CD14-positive monocyte (primary cell): ENCODE data around the gene ST8SIA6. TPM values are rescaled to one million over a fixed set of nuclear protein-coding genes. Genes with fewer than 3 reads are reported as not detected.
A peak's percentile ranks its signal among the peaks of the same experiment; 100 is the strongest.

Experiments used
- DNase-seq, 3 donors: peaks; one replicate each; pipeline ENCODE4 v3.0.0-alpha.2; 2011 to 2022
- H2AFZ ChIP-seq: 2 replicates; pipeline ENCODE4 v1.6.0; 2012; ENCODE audit warnings: mild to moderate bottlenecking, low read depth, low read length, inconsistent platforms; ENCODE audit not compliant: insufficient read depth, poor library complexity, severe bottlenecking
- H3K27ac ChIP-seq, 2 donors: 1 replicate in 1 of 2; 2 replicates in 1 of 2; pipeline ENCODE4 v1.5.1; 2012 to 2013; ENCODE audit warnings: low read length in 2 of 2, control low read depth in 1 of 2, inconsistent platforms in 1 of 2, low read depth in 1 of 2, mild to moderate bottlenecking in 1 of 2
- H3K27me3 ChIP-seq, 2 donors: one replicate each; pipeline versions ENCODE4 v1.6.0 to v1.6.1; 2011 to 2013; ENCODE audit warnings: low read length in 2 of 2; ENCODE audit not compliant: control insufficient read depth in 2 of 2, insufficient read depth in 2 of 2
- H3K36me3 ChIP-seq, 2 donors: replicated peaks in 1 of 2; 1 replicate in 1 of 2; 2 replicates in 1 of 2; pipeline versions ENCODE4 v1.5.1 to v1.6.1; 2012 to 2013; ENCODE audit warnings: low read length in 2 of 2, control low read depth in 1 of 2, inconsistent platforms in 1 of 2, mild to moderate bottlenecking in 1 of 2; ENCODE audit not compliant: insufficient read depth in 2 of 2, control insufficient read depth in 1 of 2
- H3K4me1 ChIP-seq, 2 donors: 1 replicate in 1 of 2; 2 replicates in 1 of 2; pipeline versions ENCODE4 v1.5.1 to v1.6.1; 2012 to 2013; ENCODE audit warnings: low read length in 2 of 2, control low read depth in 1 of 2, inconsistent platforms in 1 of 2, mild to moderate bottlenecking in 1 of 2, moderate library complexity in 1 of 2; ENCODE audit not compliant: insufficient read depth in 2 of 2, control insufficient read depth in 1 of 2
- H3K4me2 ChIP-seq: replicated peaks from 2 replicates; pipeline ENCODE3; 2012; ENCODE audit warnings: low read length, moderate library complexity, mild to moderate bottlenecking; ENCODE audit not compliant: poor library complexity, severe bottlenecking; ENCODE audit errors: extremely low read depth
- H3K4me3 ChIP-seq, 3 experiments: fragments of 200-600 bp in 1 of 3; sonication (generic) in 1 of 3; replicated peaks in 1 of 3; 1 replicate in 2 of 3; 2 replicates in 1 of 3; pipeline ENCODE4 v1.5.1; 2011 to 2013; ENCODE audit warnings: low read length in 3 of 3, mild to moderate bottlenecking in 3 of 3, control low read depth in 2 of 3, low read depth in 2 of 3, inconsistent platforms in 1 of 3, moderate library complexity in 1 of 3
- H3K79me2 ChIP-seq: 2 replicates; pipeline ENCODE4 v1.6.0; 2012; ENCODE audit warnings: mild to moderate bottlenecking, control low read depth, inconsistent platforms, low read length, moderate library complexity; ENCODE audit not compliant: insufficient read depth
- H3K9ac ChIP-seq: 2 replicates; pipeline ENCODE4 v1.6.0; 2017; ENCODE audit warnings: low read length, mild to moderate bottlenecking; ENCODE audit not compliant: insufficient read depth, poor library complexity, severe bottlenecking
- H3K9me3 ChIP-seq, 2 donors: replicated peaks in 1 of 2; 1 replicate in 1 of 2; 2 replicates in 1 of 2; pipeline versions ENCODE4 v1.5.1 to v1.6.1; 2012 to 2013; ENCODE audit warnings: low read length in 2 of 2, control low read depth in 1 of 2; ENCODE audit not compliant: control insufficient read depth in 1 of 2, insufficient read depth in 1 of 2
- H4K20me1 ChIP-seq: 2 replicates; pipeline ENCODE4 v1.6.0; 2012; ENCODE audit warnings: mild to moderate bottlenecking, low read length, control low read depth, moderate library complexity; ENCODE audit not compliant: insufficient read depth
- H3K27ac Mint-ChIP-seq, 7 donors: one replicate each; pipeline ENCODE4 v1.8.0; 2020; ENCODE audit warnings: mild to moderate bottlenecking in 7 of 7, mixed read lengths in 7 of 7, moderate library complexity in 6 of 7, inconsistent platforms in 2 of 7
- H3K27me3 Mint-ChIP-seq, 3 donors: one replicate each; pipeline ENCODE4 v1.8.0; 2021 to 2022; ENCODE audit warnings: low read depth in 3 of 3, mild to moderate bottlenecking in 3 of 3, mixed read lengths in 3 of 3, moderate library complexity in 3 of 3, inconsistent platforms in 1 of 3
- H3K36me3 Mint-ChIP-seq, 2 donors: one replicate each; pipeline ENCODE4 v1.8.0; 2020; ENCODE audit warnings: mixed read lengths in 2 of 2, inconsistent platforms in 1 of 2, mild to moderate bottlenecking in 1 of 2
- H3K4me1 Mint-ChIP-seq: one replicate; pipeline ENCODE4 v1.8.0; 2020; ENCODE audit warnings: mild to moderate bottlenecking, mixed read lengths
- H3K4me3 Mint-ChIP-seq, 2 donors: one replicate each; pipeline ENCODE4 v1.8.0; 2020; ENCODE audit warnings: mild to moderate bottlenecking in 2 of 2, mixed read lengths in 2 of 2, moderate library complexity in 1 of 2
- H3K9me3 Mint-ChIP-seq, 7 donors: one replicate each; pipeline ENCODE4 v1.8.0; 2020 to 2022; ENCODE audit warnings: mixed read lengths in 7 of 7, mild to moderate bottlenecking in 6 of 7, moderate library complexity in 6 of 7, inconsistent platforms in 2 of 7
- CTCF ChIP-seq: fragments of 200-600 bp; IDR thresholded peaks from one replicate; pipeline ENCODE4 v1.8.0; 2022; ENCODE audit warnings: antibody characterized with exemption, mild to moderate bottlenecking
- WGBS: methylation state at CpG from one replicate; pipeline ENCODE4 v1.1.5; 2013; ENCODE audit warnings: missing lambda C conversion rate; ENCODE audit not compliant: insufficient coverage; 5-methylcytosine and 5-hydroxymethylcytosine counted together
- intact Hi-C, 2 donors: fragments of 100-400 bp; cut with micrococcal nuclease; formaldehyde crosslinking; loops; one replicate each; pipeline versions ENCODE4 v1.15.0 to v1.15.1; 2023
- polyA plus RNA-seq, 3 donors: library from polyadenylated mRNA; depleted of rRNA in 1 of 3; unstranded in 2 of 3; stranded (reverse) in 1 of 3; fragments of 300-500 nt in 2 of 3; fragments of >200 nt in 1 of 3; fragmentation: Illumina TruSeq in 2 of 3; gene quantifications; 1 replicate in 2 of 3; 2 replicates in 1 of 3; pipeline ENCODE4 v1.2.3, GENCODE V29; 2012 to 2021

ST8SIA6 gene
- polyA plus RNA-seq, 3 donors: 0.11 TPM; not detected in 2

GRCh38 chr10:17476073-17476472 lies 21.7 kb upstream of the ST8SIA6 start:
- TF ChIP-seq CTCF: no peak
- Histone ChIP-seq H3K27ac (peak overlapping the region in 1 of 2 donors; percentile 47), H4K20me1 (no peaks in the 10 kb centered on the region), H3K4me3 (no peak overlapping the region), H3K4me2 (peak overlapping the region; percentile 21), H3K9ac (no peak overlapping the region), H3K27me3 (no peaks in the 10 kb centered on the region), H3K79me2 (no peaks in the 10 kb centered on the region), H3K4me1 (peaks cover 21 to 30% of the 10 kb centered on the region in 2 donors), H3K9me3 (no peaks in the 10 kb centered on the region), H3K36me3 (no peaks in the 10 kb centered on the region), H2AFZ (no peak overlapping the region)
- peaks cover 34% of the 10 kb centered on the region for H3K4me1 Mint-ChIP-seq
- H3K9me3 Mint-ChIP-seq: peaks cover 0 to 2% (median under 1%) of the 10 kb centered on the region in 7 donors
- peak; percentile 45 to 76 (median 67) for DNase-seq
- no CpG with 5 or more reads among the region's 1 CpG for WGBS
- intact Hi-C loops: no loop called here
- H3K4me3 Mint-ChIP-seq: peak overlapping the region in 1 of 2 donors; percentile 19
- H3K27me3 Mint-ChIP-seq: peaks cover 0 to 6% (median 2%) of the 10 kb centered on the region in 3 donors
- H3K36me3 Mint-ChIP-seq: no peaks in the 10 kb centered on the region
- H3K27ac Mint-ChIP-seq: peak overlapping the region; percentile 42 to 88 (median 72)

DNA sequence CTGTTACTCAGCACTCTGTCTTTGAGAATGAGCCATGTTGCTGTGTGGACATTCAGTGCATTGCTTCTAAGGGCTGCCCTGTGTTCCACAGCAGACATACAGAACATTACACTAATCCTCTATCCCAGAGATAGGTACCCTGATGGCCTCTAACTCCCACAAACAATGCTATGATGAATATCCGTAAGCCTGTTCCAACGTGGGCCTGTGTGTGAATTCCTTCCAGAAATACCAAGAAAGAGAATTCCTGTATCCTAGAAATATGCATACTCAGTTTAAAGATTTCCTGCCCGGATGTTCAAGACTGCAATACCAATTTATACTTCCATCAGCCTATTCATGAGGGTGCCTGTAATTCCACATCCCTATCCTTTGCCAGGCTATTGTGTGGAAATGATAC lies 21.3 kb upstream of the ST8SIA6 start:
- no peaks in the 10 kb centered on the region for H4K20me1 ChIP-seq
- peak overlapping the region; percentile 42 to 88 (median 72) for H3K27ac Mint-ChIP-seq
- H3K27me3 ChIP-seq: no peaks in the 10 kb centered on the region
- peak overlapping the region in 1 of 2 donors; percentile 47 for H3K27ac ChIP-seq
- peak overlapping the region; percentile 21 for H3K4me2 ChIP-seq
- 90% methylated on average over 2 of the region's 3 CpGs for WGBS
- peaks cover 0 to 5% (median 1%) of the 10 kb centered on the region in 7 donors for H3K9me3 Mint-ChIP-seq
- H3K4me3 Mint-ChIP-seq: no peak overlapping the region
- H3K36me3 Mint-ChIP-seq: no peaks in the 10 kb centered on the region
- no peaks in the 10 kb centered on the region for H3K36me3 ChIP-seq
- no peak for TF ChIP-seq CTCF
- intact Hi-C loops: no loop called here
- peaks cover 21 to 30% of the 10 kb centered on the region in 2 donors for H3K4me1 ChIP-seq
- H3K4me1 Mint-ChIP-seq: peaks cover 34% of the 10 kb centered on the region
- H2AFZ ChIP-seq: no peak overlapping the region
- peaks cover 0 to 6% (median 2%) of the 10 kb centered on the region in 3 donors for H3K27me3 Mint-ChIP-seq
- H3K9me3 ChIP-seq: no peaks in the 10 kb centered on the region
- no peak overlapping the region for H3K4me3 ChIP-seq
- H3K79me2 ChIP-seq: no peaks in the 10 kb centered on the region
- H3K9ac ChIP-seq: no peak overlapping the region
- no peak for DNase-seq
